Endothelial cell of umbilical vein (primary cell): ENCODE measurements around the gene PTMA. TPM values are rescaled to one million over a fixed set of nuclear protein-coding genes. Genes with fewer than 3 reads are reported as not detected.

ENCODE experiments used
- BruUV-seq: library from RNA; stranded (reverse); fragments of 400-500 nt; replicated peaks from 2 replicates; lab custom pipeline; 2021; lab: Mats Ljungman, UMichigan
- CTCF ChIA-PET: fragments of 300-600, 350-600 bp; sonication (Branson Sonifier 250); formaldehyde crosslinking; loops from one replicate; lab custom pipeline; 2021; ENCODE audit warnings: antibody characterized with exemption, inconsistent platforms; lab: Charles Lee
- POLR2A ChIA-PET: fragments of 300-600, 350-600 bp; sonication (Branson Sonifier 250); formaldehyde crosslinking; loops from one replicate; lab custom pipeline; 2021; ENCODE audit warnings: antibody characterized with exemption, inconsistent platforms; lab: Charles Lee
- DNase-seq: peaks from one replicate; pipeline ENCODE4 v3.0.0-alpha.2; 2011; ENCODE audit warnings: low read depth, low spot score
- FAIRE-seq: peaks from 2 replicates; lab custom pipeline; 2011; peaks lifted over from hg19 to GRCh38; lab: Jason Lieb, UNC
- H2AFZ ChIP-seq: 2 replicates; pipeline ENCODE4 v1.6.0; 2012; ENCODE audit warnings: low read depth, low read length, control low read depth, inconsistent platforms
- H3K27ac ChIP-seq: 2 replicates; pipeline ENCODE4 v1.5.1; 2011; ENCODE audit warnings: low read depth, mild to moderate bottlenecking, control low read depth, low read length, moderate library complexity; ENCODE audit not compliant: insufficient read depth
- H3K27me3 ChIP-seq, 2 experiments: 2 replicates each; pipeline versions ENCODE4 v1.6.0 to v1.6.1; 2011; ENCODE audit warnings: low read length in 2 of 2, mixed read lengths in 1 of 2; ENCODE audit not compliant: control insufficient read depth in 2 of 2, insufficient read depth in 2 of 2
- H3K36me3 ChIP-seq, 2 experiments: 2 replicates in 1 of 2; 3 replicates in 1 of 2; pipeline ENCODE4 v1.5.1; 2011; ENCODE audit warnings: low read length in 2 of 2, mild to moderate bottlenecking in 1 of 2, moderate library complexity in 1 of 2; ENCODE audit not compliant: control insufficient read depth in 2 of 2, insufficient read depth in 2 of 2; ENCODE audit errors: extremely low read depth in 1 of 2
- H3K4me1 ChIP-seq: 3 replicates; pipeline ENCODE4 v1.5.1; 2011; ENCODE audit warnings: mild to moderate bottlenecking, low read length; ENCODE audit not compliant: control insufficient read depth, insufficient read depth; ENCODE audit errors: extremely low read depth
- H3K4me2 ChIP-seq: 2 replicates; pipeline ENCODE4 v1.6.1; 2011; ENCODE audit warnings: low read length, control low read depth, mixed read lengths; ENCODE audit not compliant: insufficient read depth
- H3K4me3 ChIP-seq, 3 experiments: fragments of 200-600 bp in 1 of 3; sonication (generic), shearing (Covaris generic) in 1 of 3; replicated peaks in 1 of 3; 2 replicates each; pipeline ENCODE4 v1.5.1; 2011 to 2016; ENCODE audit warnings: control low read depth in 3 of 3, low read length in 3 of 3, mild to moderate bottlenecking in 2 of 3, inconsistent platforms in 1 of 3, low read depth in 1 of 3, moderate library complexity in 1 of 3; ENCODE audit not compliant: insufficient read depth in 1 of 3
- H3K79me2 ChIP-seq: 2 replicates; pipeline ENCODE4 v1.6.0; 2012; ENCODE audit warnings: low read length, inconsistent platforms; ENCODE audit not compliant: control insufficient read depth, insufficient read depth
- H3K9ac ChIP-seq: replicated peaks from 2 replicates; pipeline ENCODE3; 2011; ENCODE audit warnings: low read length, control low read depth; ENCODE audit not compliant: insufficient read depth; ENCODE audit errors: extremely low read depth
- H3K9me1 ChIP-seq: replicated peaks from 3 replicates; pipeline ENCODE4 v1.6.0; 2011; ENCODE audit warnings: mild to moderate bottlenecking, low read length; ENCODE audit not compliant: control insufficient read depth, insufficient read depth; ENCODE audit errors: extremely low read depth
- H3K9me3 ChIP-seq: replicated peaks from 2 replicates; pipeline ENCODE4 v1.5.1; 2012; ENCODE audit warnings: low read length, inconsistent platforms; ENCODE audit not compliant: control insufficient read depth, insufficient read depth
- H4K20me1 ChIP-seq: replicated peaks from 2 replicates; pipeline ENCODE3; 2011; ENCODE audit warnings: mild to moderate bottlenecking, low read length; ENCODE audit not compliant: control insufficient read depth, insufficient read depth; ENCODE audit errors: extremely low read depth
- CTCF ChIP-seq, 2 donors: IDR thresholded peaks; 1 replicate in 1 of 2; 2 replicates in 1 of 2; pipeline ENCODE4 v1.5.1; 2011; ENCODE audit warnings: low read length in 2 of 2, mild to moderate bottlenecking in 2 of 2, moderate library complexity in 2 of 2, control low read depth in 1 of 2, inconsistent platforms in 1 of 2, low read depth in 1 of 2; ENCODE audit not compliant: insufficient read depth in 1 of 2; ENCODE audit errors: extremely low read depth in 1 of 2
- EZH2 ChIP-seq: IDR thresholded peaks from 2 replicates; pipeline ENCODE4 v1.6.1; 2012; ENCODE audit warnings: borderline replicate concordance, low read depth, mild to moderate bottlenecking, moderate library complexity, low read length, inconsistent platforms; ENCODE audit not compliant: severe bottlenecking
- FOS ChIP-seq: IDR thresholded peaks from 2 replicates; pipeline ENCODE4 v1.6.1; 2011; ENCODE audit warnings: mild to moderate bottlenecking, low read length, moderate library complexity, borderline replicate concordance; ENCODE audit not compliant: insufficient read depth
- GATA2 ChIP-seq: IDR thresholded peaks from 2 replicates; pipeline ENCODE4 v1.7.0; 2011; ENCODE audit warnings: low read depth, mild to moderate bottlenecking, moderate library complexity, mixed read lengths, low read length; ENCODE audit not compliant: insufficient read length, insufficient read depth
- JUN ChIP-seq: IDR thresholded peaks from 2 replicates; pipeline ENCODE4 v1.6.1; 2011; ENCODE audit warnings: borderline replicate concordance, low read depth; ENCODE audit not compliant: insufficient read length, insufficient read depth
- MAX ChIP-seq: IDR thresholded peaks from 2 replicates; pipeline ENCODE4 v1.6.1; 2011; ENCODE audit not compliant: insufficient read depth, insufficient read length
- MYC ChIP-seq: IDR thresholded peaks from one replicate; pipeline ENCODE4 v1.6.1; 2011; ENCODE audit warnings: mild to moderate bottlenecking, low read depth, low read length
- POLR2A ChIP-seq: IDR thresholded peaks from 2 replicates; pipeline ENCODE4 v1.6.1; 2012; ENCODE audit warnings: low read depth, mild to moderate bottlenecking, control low read depth, low read length
- POLR2AphosphoS5 ChIP-seq: IDR thresholded peaks from 2 replicates; pipeline ENCODE4 v1.6.1; 2012; ENCODE audit warnings: low read depth, mild to moderate bottlenecking, control low read depth, low read length, moderate library complexity; ENCODE audit not compliant: insufficient read depth
- dilution Hi-C: fragments of 300-500 bp; cut with MboI; formaldehyde crosslinking; loops from one replicate; pipeline ENCODE4 v1.15.0; 2019; ENCODE audit warnings: low sequenced_read_pairs; ENCODE audit not compliant: extremely low pct_ligation_motif_present
- intact Hi-C: fragments of 100-400 bp; cut with micrococcal nuclease; formaldehyde crosslinking; loops from one replicate; pipeline ENCODE4 v1.10.0; 2022
- polyA plus RNA-seq, 4 experiments: library from polyadenylated mRNA; depleted of rRNA in 3 of 4; stranded (reverse) in 3 of 4; unstranded in 1 of 4; fragments of >200 nt; gene quantifications; 2 replicates each; pipeline versions ENCODE4 v1.2.1 to v1.2.3, GENCODE V29; 2011 to 2012; ENCODE audit warnings: missing spikeins in 1 of 4
- total RNA-seq: library from RNA; stranded (reverse); gene quantifications from 2 replicates; pipeline ENCODE4 v1.2.3, GENCODE V29; 2021

The PTMA gene
- total and polyA plus RNA-seq, 2 donors (not counting 3 experiments of a cell fraction or from before 2014, with no cell fraction given) = 404 to 1,488 TPM

DNA sequence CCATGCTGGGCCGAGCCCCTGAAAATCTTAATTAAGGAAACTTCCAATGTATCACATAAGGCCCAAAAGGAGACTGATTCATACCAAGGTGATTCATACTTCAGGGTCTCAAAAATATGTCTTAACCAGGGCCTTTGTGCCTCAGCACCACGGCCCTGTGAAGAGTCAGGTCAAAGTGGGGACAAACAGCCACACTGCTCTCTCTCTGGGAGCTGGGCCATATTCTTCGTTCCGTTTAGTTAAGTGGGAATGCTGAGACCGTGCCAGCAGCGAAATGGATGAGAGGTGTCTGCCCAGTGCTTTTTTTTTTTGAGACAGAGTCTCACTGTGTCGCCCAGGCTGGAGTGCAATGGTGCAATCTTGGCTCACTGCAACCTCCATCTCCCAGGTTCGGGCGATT lies 9.3 kb upstream of the PTMA start:
- TF ChIP-seq JUN (no peak), MAX (no peak), GATA2 (no peak), POLR2AphosphoS5 (no peak), MYC (no peak), FOS (no peak), CTCF (IDR thresholded peaks at IDR 0.05; ENCODE audit: extremely low read depth in 1 of 2, insufficient read depth in 1 of 2, low read depth in 1 of 2, low read length in 2 of 2) (no peak), EZH2 (no peak), POLR2A (no peak)
- ChIA-PET CTCF (interaction anchor here (1.3 to 1.7 kb wide), 2 partner anchors 16 to 21 kb away, joined by 3 to 7 read pairs; no protein-coding TSS in a partner anchor), POLR2A (no interaction called here)
- no peaks in the 10 kb centered on the region for H3K27me3 ChIP-seq
- H3K79me2 ChIP-seq = no peaks in the 10 kb centered on the region
- H3K27ac ChIP-seq = no peak overlapping the region
- H3K4me2 ChIP-seq = no peak overlapping the region
- no peak overlapping the region for H3K9ac ChIP-seq
- H4K20me1 ChIP-seq = no peaks in the 10 kb centered on the region
- H3K9me1 ChIP-seq = no peaks in the 10 kb centered on the region
- FAIRE-seq (no peak), DNase-seq (no peak)
- dilution Hi-C loops = no loop called here
- no peaks in the 10 kb centered on the region for H3K36me3 ChIP-seq
- H3K4me3 ChIP-seq = no peak overlapping the region
- BruUV-seq = no TSS peak
- H3K9me3 ChIP-seq = no peaks in the 10 kb centered on the region
- H3K4me1 ChIP-seq = no peaks in the 10 kb centered on the region
- H2AFZ ChIP-seq = no peak overlapping the region
- intact Hi-C loops = no loop called here
